Measurements from ENCODE around the gene HDGF.

HDGF gene

GRCh38 chr1:156693848-156694689, 57.4 kb downstream of the HDGF start:
- DNase-seq, result peak; percentile 39 to 59 (median 50)

GRCh38 chr1:156692925-156693847, 58.3 kb downstream of the HDGF start:
- DNase-seq, result no peak

GRCh38 chr1:156692441-156692924, 59.0 kb downstream of the HDGF start:
- DNase-seq, result no peak
